HG03196 (cell line): ENCODE data around the gene GNLY.
"Not testable (repeated sequence)": the region's sequence is repeated elsewhere in the genome, so short reads cannot be mapped to it uniquely, and the experiment has no call there.

Source experiments
- ATAC-seq: cut with Tn5 transposase; IDR thresholded peaks from one replicate; pipeline ENCODE4 v1.9.1; 2021; ENCODE audit not compliant: unreplicated experiment

The GNLY gene

GRCh38 chr2:85694052-85695025, at the start of gene GNLY:
TSS of gene GNLY (plus strand) at chr2:85694358. CDS start at chr2:85694419, 61 bp downstream.
- no peak for ATAC-seq

GRCh38 chr2:85644909-85645308, 49.2 kb upstream of the GNLY start:
- no peak for ATAC-seq

GRCh38 chr2:85646166-85646565, 48.0 kb upstream of the GNLY start:
- no peak for ATAC-seq

GRCh38 chr2:85647823-85648526, 46.2 kb upstream of the GNLY start:
- no peak for ATAC-seq

GRCh38 chr2:85648619-85649018, 45.5 kb upstream of the GNLY start:
- ATAC-seq = no peak

- ATAC-seq = no peak
These were observed 44.7 kb upstream of the GNLY start for GRCh38 chr2:85649201-85650190.

GRCh38 chr2:85650456-85650855, 43.7 kb upstream of the GNLY start:
- no peak for ATAC-seq

- ATAC-seq = no peak
These were observed 43.1 kb upstream of the GNLY start for GRCh38 chr2:85651097-85651496.

GRCh38 chr2:85652056-85652455, 42.1 kb upstream of the GNLY start:
- no peak for ATAC-seq

GRCh38 chr2:85653996-85654395, 40.2 kb upstream of the GNLY start:
- no peak for ATAC-seq

- no peak for ATAC-seq
These were observed 38.2 kb upstream of the GNLY start for GRCh38 chr2:85655961-85656417.

GRCh38 chr2:85656468-85656867, 37.7 kb upstream of the GNLY start:
- no peak for ATAC-seq

GRCh38 chr2:85657399-85657798, 36.8 kb upstream of the GNLY start:
- ATAC-seq = not testable (repeated sequence)

- ATAC-seq = no peak
These were observed 34.7 kb upstream of the GNLY start for GRCh38 chr2:85659324-85659981.

GRCh38 chr2:85660301-85660700, 33.9 kb upstream of the GNLY start:
- not testable (repeated sequence) for ATAC-seq

GRCh38 chr2:85660725-85661124, 33.4 kb upstream of the GNLY start:
- no peak for ATAC-seq

GRCh38 chr2:85661139-85661858, 32.9 kb upstream of the GNLY start:
- ATAC-seq = no peak

GRCh38 chr2:85662899-85663593, 31.1 kb upstream of the GNLY start:
- no peak for ATAC-seq
